GM18858 (cell line): Measurements from ENCODE around the gene KRT6A.
"Not testable (repeated sequence)": the region's sequence is repeated elsewhere in the genome, so short reads cannot be mapped to it uniquely, and the experiment has no call there.

ENCODE experiments used
- ATAC-seq: cut with Tn5 transposase; IDR thresholded peaks from one replicate; pipeline ENCODE4 v1.9.1; 2021; ENCODE audit not compliant: unreplicated experiment

KRT6A gene

GRCh38 chr12:52506858-52507715 is 14.0 kb upstream of the KRT6A start:
- no peak for ATAC-seq

GRCh38 chr12:52502877-52503276 is 9.8 kb upstream of the KRT6A start:
- no peak for ATAC-seq

GRCh38 chr12:52501490-52501889 is 8.4 kb upstream of the KRT6A start:
- no peak for ATAC-seq

GRCh38 chr12:52500574-52500973 is 7.5 kb upstream of the KRT6A start:
- not testable (repeated sequence) for ATAC-seq

- no peak for ATAC-seq
These were observed 6.9 kb upstream of the KRT6A start for GRCh38 chr12:52499806-52500560.

- no peak for ATAC-seq
These were observed 5.9 kb upstream of the KRT6A start for GRCh38 chr12:52498946-52499345.

- ATAC-seq = no peak
These were observed 4.9 kb upstream of the KRT6A start for GRCh38 chr12:52497975-52498374.

GRCh38 chr12:52496590-52497071 is 3.6 kb upstream of the KRT6A start:
- ATAC-seq = no peak

- no peak for ATAC-seq
These were observed 3.0 kb upstream of the KRT6A start for GRCh38 chr12:52496054-52496453.

- no peak for ATAC-seq
These were observed 2.3 kb upstream of the KRT6A start for GRCh38 chr12:52495389-52495788.

GRCh38 chr12:52494518-52494917 is 1.5 kb upstream of the KRT6A start:
- no peak for ATAC-seq

- ATAC-seq = no peak
These were observed 1.0 kb upstream of the KRT6A start for GRCh38 chr12:52494100-52494499.

- not testable (repeated sequence) for ATAC-seq
These were observed 652 bp downstream of the KRT6A start for GRCh38 chr12:52492405-52492804.

GRCh38 chr12:52491495-52491894 is 1.6 kb downstream of the KRT6A start:
- ATAC-seq = not testable (repeated sequence)

- no peak for ATAC-seq
These were observed 4.3 kb downstream of the KRT6A start for GRCh38 chr12:52488736-52489135.

GRCh38 chr12:52487744-52488443 is 5.2 kb downstream of the KRT6A start:
- not testable (repeated sequence) for ATAC-seq

GRCh38 chr12:52487211-52487610 is 5.8 kb downstream of the KRT6A start:
- no peak for ATAC-seq

GRCh38 chr12:52486166-52487105 is 6.6 kb downstream of the KRT6A start:
- ATAC-seq = no peak

- ATAC-seq = no peak
These were observed 13.0 kb downstream of the KRT6A start for GRCh38 chr12:52480073-52480472.

GRCh38 chr12:52477651-52478050 is 15.4 kb downstream of the KRT6A start:
- no peak for ATAC-seq
